DMS53 (cell line): ENCODE data around the gene GPX1.

Experiments
- DNase-seq: peaks from one replicate; lab custom pipeline; 2025; lab: John Stamatoyannopoulos, UW

GPX1 gene

DNA sequence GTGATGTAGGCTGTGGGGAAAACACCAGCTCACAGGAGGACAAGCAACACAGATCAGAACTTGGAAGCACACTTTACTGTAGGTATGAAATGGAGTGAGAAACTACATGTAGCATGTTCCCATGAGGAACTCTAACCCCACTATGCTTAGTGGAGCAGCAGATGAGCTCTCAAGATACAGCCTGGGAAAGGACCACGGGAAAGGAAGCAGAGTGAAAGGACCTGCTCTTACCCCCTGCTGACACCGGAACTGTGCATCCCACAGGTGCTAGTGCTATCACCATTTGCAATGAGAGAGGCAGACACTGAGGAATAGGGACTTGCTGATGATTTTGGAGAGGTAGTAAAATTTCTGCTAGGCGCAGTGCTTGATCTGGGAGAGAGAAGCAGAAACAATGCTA lies 46.9 kb downstream of the GPX1 start:
- no peak for DNase-seq

DNA sequence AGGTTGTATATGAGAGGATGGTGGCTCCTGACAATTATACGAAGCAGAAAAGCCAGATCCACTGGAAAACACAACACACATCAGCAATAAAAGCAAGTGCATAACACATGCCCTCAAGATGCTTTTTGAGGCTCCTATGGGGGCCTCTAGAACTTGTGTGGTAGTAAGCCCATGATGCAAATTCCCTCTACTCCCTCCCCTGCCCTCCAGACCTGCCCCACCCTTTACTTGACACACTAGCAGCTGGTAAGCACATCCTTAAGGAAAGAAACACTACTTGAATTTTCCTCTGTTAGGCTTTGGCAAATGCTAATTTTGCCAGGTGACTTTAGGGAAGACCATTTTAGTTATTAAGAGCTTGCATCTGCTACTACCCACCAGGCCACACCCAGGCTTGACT lies 47.5 kb downstream of the GPX1 start:
- no peak for DNase-seq
